ENCODE measurements around the gene PHLDB2. TPM values are rescaled to one million over a fixed set of nuclear protein-coding genes. Genes with fewer than 3 reads are reported as not detected.

PHLDB2 gene
- total RNA-seq, 1 experiment from 2014 or later = 30.7 TPM

DNA sequence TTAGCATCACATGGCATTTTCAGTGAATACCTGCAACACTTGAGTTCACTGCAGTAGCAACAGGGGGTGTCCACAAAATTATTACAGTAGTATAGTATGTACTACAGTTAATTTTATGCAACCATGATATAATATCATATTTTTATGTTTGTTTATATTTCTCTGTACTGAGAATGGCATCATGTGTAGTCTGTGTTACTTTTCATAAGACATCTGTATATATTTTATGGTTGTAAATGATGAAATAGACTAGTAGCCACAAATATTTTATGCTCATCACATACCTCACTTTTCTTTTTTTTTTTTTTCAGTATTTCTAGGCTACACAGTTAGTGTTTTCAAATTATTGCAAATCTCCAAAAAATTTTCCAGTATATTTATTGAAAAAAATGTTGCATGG, 22.4 kb downstream of the PHLDB2 start:
- no peak overlapping the region for H3K4me3 Mint-ChIP-seq (ENCODE audit: low read depth, unreplicated experiment)
- H3K9me3 Mint-ChIP-seq (ENCODE audit: low read depth, unreplicated experiment) = peaks cover 5% of the 10 kb centered on the region
- H3K4me1 Mint-ChIP-seq (ENCODE audit: low read depth, unreplicated experiment) = no peaks in the 10 kb centered on the region
- no peak for DNase-seq
- BruUV-seq (replicated peaks) = no TSS peak
- TF ChIP-seq, protein P1, sequence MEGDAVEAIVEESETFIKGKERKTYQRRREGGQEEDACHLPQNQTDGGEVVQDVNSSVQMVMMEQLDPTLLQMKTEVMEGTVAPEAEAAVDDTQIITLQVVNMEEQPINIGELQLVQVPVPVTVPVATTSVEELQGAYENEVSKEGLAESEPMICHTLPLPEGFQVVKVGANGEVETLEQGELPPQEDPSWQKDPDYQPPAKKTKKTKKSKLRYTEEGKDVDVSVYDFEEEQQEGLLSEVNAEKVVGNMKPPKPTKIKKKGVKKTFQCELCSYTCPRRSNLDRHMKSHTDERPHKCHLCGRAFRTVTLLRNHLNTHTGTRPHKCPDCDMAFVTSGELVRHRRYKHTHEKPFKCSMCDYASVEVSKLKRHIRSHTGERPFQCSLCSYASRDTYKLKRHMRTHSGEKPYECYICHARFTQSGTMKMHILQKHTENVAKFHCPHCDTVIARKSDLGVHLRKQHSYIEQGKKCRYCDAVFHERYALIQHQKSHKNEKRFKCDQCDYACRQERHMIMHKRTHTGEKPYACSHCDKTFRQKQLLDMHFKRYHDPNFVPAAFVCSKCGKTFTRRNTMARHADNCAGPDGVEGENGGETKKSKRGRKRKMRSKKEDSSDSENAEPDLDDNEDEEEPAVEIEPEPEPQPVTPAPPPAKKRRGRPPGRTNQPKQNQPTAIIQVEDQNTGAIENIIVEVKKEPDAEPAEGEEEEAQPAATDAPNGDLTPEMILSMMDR (IDR thresholded peaks at IDR 0.05; ENCODE audit: unreplicated experiment) = no peak
- no peak overlapping the region for H3K27ac Mint-ChIP-seq (ENCODE audit: unreplicated experiment)
- no peaks in the 10 kb centered on the region for H3K27me3 Mint-ChIP-seq (ENCODE audit: unreplicated experiment)
- CTCF ChIA-PET = no interaction called here
- H3K36me3 Mint-ChIP-seq (ENCODE audit: insufficient read depth, unreplicated experiment) = peaks cover 4% of the 10 kb centered on the region
- intact Hi-C loops (cut with micrococcal nuclease; ENCODE audit: unreplicated experiment) = no loop called here

DNA sequence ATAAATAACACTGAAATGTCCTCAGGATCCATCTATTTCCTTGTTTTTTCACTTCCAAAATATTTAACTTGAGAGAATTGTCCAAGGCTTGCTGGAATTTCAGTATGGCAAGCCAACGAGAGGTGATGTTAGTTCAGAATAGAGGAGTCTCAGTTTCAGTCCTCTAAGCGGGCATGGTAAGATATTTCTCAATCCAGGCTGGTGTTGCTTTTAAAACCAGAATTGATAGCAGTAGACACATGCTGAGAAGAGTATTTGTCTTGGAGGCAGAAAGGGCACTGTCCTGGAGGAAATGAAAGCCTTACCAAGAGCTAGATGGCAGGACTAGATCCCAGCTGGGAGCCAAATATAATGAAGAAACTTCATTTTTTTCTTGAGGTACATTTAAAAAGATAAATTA, 23.1 kb downstream of the PHLDB2 start:
- intact Hi-C loops (cut with micrococcal nuclease; ENCODE audit: unreplicated experiment) = no loop called here
- peaks cover 4% of the 10 kb centered on the region for H3K36me3 Mint-ChIP-seq (ENCODE audit: insufficient read depth, unreplicated experiment)
- CTCF ChIA-PET = no interaction called here

DNA sequence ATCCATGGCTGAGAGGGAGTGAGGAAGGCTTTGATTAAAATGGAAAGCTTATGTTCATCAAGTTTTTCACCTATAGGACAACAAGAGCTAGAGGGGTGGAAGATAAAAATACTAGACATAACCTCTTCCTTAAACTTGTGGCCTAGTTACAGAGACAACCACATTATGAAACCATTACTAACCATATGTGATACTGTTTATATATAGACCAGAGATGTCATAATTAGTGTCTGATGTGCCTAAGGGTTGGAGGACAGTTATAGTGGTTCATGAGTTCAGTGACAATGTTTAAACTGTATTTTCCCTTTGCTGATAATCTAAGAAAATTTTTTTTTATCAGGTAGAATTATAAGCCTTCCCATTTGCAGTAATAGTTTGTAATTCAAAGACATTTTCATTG, 23.7 kb downstream of the PHLDB2 start:
- H3K27ac Mint-ChIP-seq (ENCODE audit: unreplicated experiment) = no peak overlapping the region
- peaks cover 5% of the 10 kb centered on the region for H3K9me3 Mint-ChIP-seq (ENCODE audit: low read depth, unreplicated experiment)
- H3K4me3 Mint-ChIP-seq (ENCODE audit: low read depth, unreplicated experiment) = no peak overlapping the region
- peaks cover 4% of the 10 kb centered on the region for H3K36me3 Mint-ChIP-seq (ENCODE audit: insufficient read depth, unreplicated experiment)
- TF ChIP-seq, protein P1 (IDR thresholded peaks at IDR 0.05; ENCODE audit: unreplicated experiment) = no peak
- no peaks in the 10 kb centered on the region for H3K4me1 Mint-ChIP-seq (ENCODE audit: low read depth, unreplicated experiment)
- H3K27me3 Mint-ChIP-seq (ENCODE audit: unreplicated experiment) = no peaks in the 10 kb centered on the region
- no peak for DNase-seq
- no TSS peak for BruUV-seq (replicated peaks)
- CTCF ChIA-PET = no interaction called here
- intact Hi-C loops (cut with micrococcal nuclease; ENCODE audit: unreplicated experiment) = no loop called here

More for the DNA sequence above, 23.1 kb downstream of the PHLDB2 start:
- Mint-ChIP-seq H3K27ac (ENCODE audit: unreplicated experiment) (no peak overlapping the region), H3K27me3 (ENCODE audit: unreplicated experiment) (no peaks in the 10 kb centered on the region), H3K9me3 (ENCODE audit: low read depth, unreplicated experiment) (peaks cover 5% of the 10 kb centered on the region), H3K4me3 (ENCODE audit: low read depth, unreplicated experiment) (no peak overlapping the region), H3K4me1 (ENCODE audit: low read depth, unreplicated experiment) (no peaks in the 10 kb centered on the region)
- BruUV-seq (replicated peaks) = no TSS peak
- TF ChIP-seq, protein P1 (IDR thresholded peaks at IDR 0.05; ENCODE audit: unreplicated experiment) = no peak
- no peak for DNase-seq

GRCh38 chr3:111884411-111885018, 25.4 kb downstream of the PHLDB2 start:
- Mint-ChIP-seq H3K4me3 (ENCODE audit: low read depth, unreplicated experiment) (no peak overlapping the region), H3K9me3 (ENCODE audit: low read depth, unreplicated experiment) (peaks cover 5% of the 10 kb centered on the region), H3K4me1 (ENCODE audit: low read depth, unreplicated experiment) (no peaks in the 10 kb centered on the region), H3K27ac (ENCODE audit: unreplicated experiment) (no peak overlapping the region), H3K36me3 (ENCODE audit: insufficient read depth, unreplicated experiment) (peaks cover 4% of the 10 kb centered on the region), H3K27me3 (ENCODE audit: unreplicated experiment) (no peaks in the 10 kb centered on the region)
- CTCF ChIA-PET = no interaction called here
- TF ChIP-seq, protein P1 (IDR thresholded peaks at IDR 0.05; ENCODE audit: unreplicated experiment) = no peak
- BruUV-seq (replicated peaks) = no TSS peak
- intact Hi-C loops (cut with micrococcal nuclease; ENCODE audit: unreplicated experiment) = no loop called here
- DNase-seq = no peak

Measured in Calu3 (cell line).